Measurements from ENCODE around the gene AGBL1.

DNA sequence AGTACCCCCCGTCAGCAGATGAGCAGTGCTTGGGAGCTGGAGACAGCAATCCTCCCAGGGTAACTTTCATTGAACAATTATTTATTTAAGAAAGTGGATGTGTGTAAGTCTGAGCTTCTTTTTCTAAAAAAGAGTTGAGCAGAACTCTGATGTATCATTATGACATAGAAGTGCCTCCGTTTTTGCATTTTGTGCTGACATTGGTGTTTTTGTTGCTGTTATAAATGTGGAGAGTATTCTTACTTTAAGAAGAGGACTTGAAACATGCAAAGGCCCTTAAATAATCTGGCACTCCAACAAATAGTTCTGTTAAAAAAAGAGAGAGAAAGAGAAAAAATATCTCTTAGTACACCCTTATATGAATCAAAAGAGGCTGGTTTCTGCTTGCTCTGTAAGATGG, 217.1 kb downstream of the AGBL1 start:
- TF ChIP-seq CTCF (IDR thresholded peaks at IDR 0.05) (no peak), POLR2AphosphoS5 (IDR thresholded peaks at IDR 0.05) (no peak), POLR2A (IDR thresholded peaks at IDR 0.05) (no peak), EP300 (IDR thresholded peaks at IDR 0.05) (no peak)
